GM18526 (cell line): ENCODE measurements around the gene AXIN1.
A peak's percentile ranks its signal among the peaks of the same experiment; 100 is the strongest.

Experiments
- POLR2A ChIP-seq: IDR thresholded peaks from 3 replicates; pipeline ENCODE4 v1.6.1; 2011; ENCODE audit not compliant: insufficient read length; ENCODE audit errors: extremely low read depth

AXIN1 gene

GRCh38 chr16:375212-375611 lies 22.7 kb upstream of the AXIN1 start:
- TF ChIP-seq POLR2A = no peak

- no peak for TF ChIP-seq POLR2A
Observed at GRCh38 chr16:374616-374926, 22.0 kb upstream of the AXIN1 start.

- TF ChIP-seq POLR2A = no peak
Observed at GRCh38 chr16:373848-374615, 21.5 kb upstream of the AXIN1 start.

- no peak for TF ChIP-seq POLR2A
Observed at GRCh38 chr16:373020-373598, 20.6 kb upstream of the AXIN1 start.

GRCh38 chr16:372302-372983 lies 19.9 kb upstream of the AXIN1 start:
- TF ChIP-seq POLR2A = no peak

GRCh38 chr16:371515-372301 lies 19.2 kb upstream of the AXIN1 start:
- no peak for TF ChIP-seq POLR2A

GRCh38 chr16:370979-371514 lies 18.5 kb upstream of the AXIN1 start:
- no peak for TF ChIP-seq POLR2A

GRCh38 chr16:370443-370842 lies 17.9 kb upstream of the AXIN1 start, which contains the start of gene MRPL28:
Gene MRPL28 (minus strand): TSS chr16:370538. CDS start chr16:370218, 320 bp downstream.
- TF ChIP-seq POLR2A = peak; percentile 33

- no peak for TF ChIP-seq POLR2A
Observed at GRCh38 chr16:369866-370436, 17.4 kb upstream of the AXIN1 start.

GRCh38 chr16:369275-369865 lies 16.8 kb upstream of the AXIN1 start:
- no peak for TF ChIP-seq POLR2A

GRCh38 chr16:368388-369158 lies 16.1 kb upstream of the AXIN1 start:
- TF ChIP-seq POLR2A = no peak

- TF ChIP-seq POLR2A = no peak
Observed at GRCh38 chr16:367333-367903, 14.9 kb upstream of the AXIN1 start.

GRCh38 chr16:366476-366875 lies 14.0 kb upstream of the AXIN1 start:
- TF ChIP-seq POLR2A = no peak
